Astrocyte (in vitro differentiated cells and primary cell): ENCODE measurements around the gene MARCKS.

Experiments
- EZH2 ChIP-seq: IDR thresholded peaks from 2 replicates; pipeline ENCODE4 v1.6.1; 2012; ENCODE audit warnings: mild to moderate bottlenecking, low read length, inconsistent platforms; ENCODE audit not compliant: insufficient read depth
- TF ChIP-seq, protein P1 (sequence below): IDR thresholded peaks from 2 replicates; pipeline ENCODE4 v1.5.1; 2011; ENCODE audit warnings: low read depth, mild to moderate bottlenecking, inconsistent platforms, low read length, moderate library complexity; ENCODE audit not compliant: insufficient read depth

GRCh38 chr6:113828984-113829695, 28.0 kb upstream of the MARCKS start:
- TF ChIP-seq, protein P1, sequence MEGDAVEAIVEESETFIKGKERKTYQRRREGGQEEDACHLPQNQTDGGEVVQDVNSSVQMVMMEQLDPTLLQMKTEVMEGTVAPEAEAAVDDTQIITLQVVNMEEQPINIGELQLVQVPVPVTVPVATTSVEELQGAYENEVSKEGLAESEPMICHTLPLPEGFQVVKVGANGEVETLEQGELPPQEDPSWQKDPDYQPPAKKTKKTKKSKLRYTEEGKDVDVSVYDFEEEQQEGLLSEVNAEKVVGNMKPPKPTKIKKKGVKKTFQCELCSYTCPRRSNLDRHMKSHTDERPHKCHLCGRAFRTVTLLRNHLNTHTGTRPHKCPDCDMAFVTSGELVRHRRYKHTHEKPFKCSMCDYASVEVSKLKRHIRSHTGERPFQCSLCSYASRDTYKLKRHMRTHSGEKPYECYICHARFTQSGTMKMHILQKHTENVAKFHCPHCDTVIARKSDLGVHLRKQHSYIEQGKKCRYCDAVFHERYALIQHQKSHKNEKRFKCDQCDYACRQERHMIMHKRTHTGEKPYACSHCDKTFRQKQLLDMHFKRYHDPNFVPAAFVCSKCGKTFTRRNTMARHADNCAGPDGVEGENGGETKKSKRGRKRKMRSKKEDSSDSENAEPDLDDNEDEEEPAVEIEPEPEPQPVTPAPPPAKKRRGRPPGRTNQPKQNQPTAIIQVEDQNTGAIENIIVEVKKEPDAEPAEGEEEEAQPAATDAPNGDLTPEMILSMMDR, result no peak
- no peak for TF ChIP-seq EZH2
